Left lung (tissue), 10 donors: ENCODE data around the gene FHIT. TPM values are rescaled to one million over a fixed set of nuclear protein-coding genes. Genes with fewer than 3 reads are reported as not detected.
"Not testable (repeated sequence)": the region's sequence is repeated elsewhere in the genome, so short reads cannot be mapped to it uniquely, and the experiment has no call there.

Source experiments
- ATAC-seq: fragments of 200-7000 bp; cut with Tn5 transposase; one replicate; pipeline ENCODE4 v1.9.1; 2020; ENCODE audit warnings: moderate library complexity
- DNase-seq, 4 donors: peaks; one replicate each; pipeline ENCODE4 v3.0.0-alpha.2; 2013 to 2020
- H3K27ac ChIP-seq, 2 donors: fragments of 200-600 bp; sonication (generic) in 1 of 2; one replicate each; pipeline versions ENCODE4 v1.5.0 to v1.8.0; 2020 to 2021
- H3K27me3 ChIP-seq, 2 donors: fragments of 200-600 bp; sonication (generic) in 1 of 2; one replicate each; pipeline versions ENCODE4 v1.5.0 to v1.8.0; 2020 to 2021
- H3K36me3 ChIP-seq, 2 donors: fragments of 200-600 bp; sonication (generic) in 1 of 2; one replicate each; pipeline versions ENCODE4 v1.5.0 to v1.8.0; 2020 to 2021
- H3K4me1 ChIP-seq, 2 donors: fragments of 200-600 bp; one replicate each; pipeline ENCODE4 v1.8.0; 2021
- H3K4me3 ChIP-seq, 2 donors: fragments of 200-600 bp; sonication (generic) in 1 of 2; one replicate each; pipeline versions ENCODE4 v1.5.0 to v1.8.0; 2020 to 2021; ENCODE audit warnings: mild to moderate bottlenecking in 1 of 2
- H3K9me3 ChIP-seq, 2 donors: fragments of 200-600 bp; sonication (generic) in 1 of 2; one replicate each; pipeline versions ENCODE4 v1.5.0 to v1.8.0; 2020 to 2021
- CTCF ChIP-seq, 2 donors: fragments of 200-600 bp; sonication (generic) in 1 of 2; IDR thresholded peaks; one replicate each; pipeline versions ENCODE4 v1.5.0 to v1.8.0; 2021; ENCODE audit warnings: antibody characterized with exemption in 2 of 2
- intact Hi-C, 2 donors: fragments of 100-400 bp; cut with DNase I; formaldehyde crosslinking; loops; one replicate each; pipeline versions ENCODE4 v1.11.2 to v1.14.2; 2022
- polyA plus RNA-seq, 6 donors: library from polyadenylated mRNA; unstranded; fragments of 120-200 nt; gene quantifications; one replicate each; pipeline ENCODE4 v1.2.1, GENCODE V29; 2013; ENCODE audit not compliant: insufficient read length in 6 of 6
- total RNA-seq, 2 donors: library from RNA; stranded (reverse); fragmentation: NEBNext Ultra II Directional; extraction: Animal tissue kit (Norgen Biotek cat#: 25700); gene quantifications; one replicate each; pipeline ENCODE4 v1.2.1, GENCODE V29; 2021
- donor health status: DM: no; HTN: yes; CAD: no.
- donor health status: DM: no; HTN: no; CAD: no.

The FHIT gene
- total and polyA plus RNA-seq, 8 donors, result 8.5 to 16.3 (median 9.7) TPM

DNA sequence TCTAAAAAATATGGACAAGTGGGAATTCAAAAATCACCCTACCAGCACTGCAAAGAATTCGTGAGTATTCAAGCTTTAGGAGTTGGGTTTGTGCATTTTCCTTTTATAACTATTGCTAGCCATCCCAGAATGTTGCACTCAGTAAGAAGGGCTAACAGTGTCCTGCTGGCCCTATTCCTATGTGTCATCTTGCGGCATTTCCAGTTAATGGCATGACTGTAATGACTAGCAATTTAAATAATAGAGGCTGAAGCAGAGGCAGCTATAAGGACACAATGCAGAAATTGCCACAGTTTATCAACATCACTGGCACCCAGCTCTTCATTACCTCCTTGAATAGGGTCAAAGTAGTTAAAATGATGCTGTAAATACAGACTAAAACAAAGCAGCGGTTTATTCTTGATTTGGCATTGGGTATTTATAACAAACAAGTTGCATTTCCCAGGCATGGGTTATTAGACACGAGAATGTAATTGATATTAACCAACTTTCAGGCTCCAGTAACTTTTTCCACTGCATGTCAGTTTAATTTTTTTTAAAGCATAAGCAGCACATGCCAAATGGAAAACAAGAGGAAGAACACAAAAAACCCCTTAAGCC lies 177.6 kb downstream of the FHIT start:
- Histone ChIP-seq H3K27ac (no peak overlapping the region), H3K9me3 (no peaks in the 10 kb centered on the region), H3K4me3 (no peak overlapping the region), H3K4me1 (no peaks in the 10 kb centered on the region), H3K27me3 (no peaks in the 10 kb centered on the region), H3K36me3 (no peaks in the 10 kb centered on the region)
- intact Hi-C loops, result no loop called here
- ATAC-seq (no peak), DNase-seq (no peak)
- no peak for TF ChIP-seq CTCF (IDR thresholded peaks at IDR 0.05)

- Histone ChIP-seq H3K9me3 (peaks cover 0 to 7% of the 10 kb centered on the region in 2 donors), H3K27ac (no peak overlapping the region), H3K36me3 (no peaks in the 10 kb centered on the region), H3K4me1 (no peaks in the 10 kb centered on the region), H3K4me3 (no peak overlapping the region), H3K27me3 (no peaks in the 10 kb centered on the region)
- DNase-seq (no peak), ATAC-seq (no peak)
- no peak for TF ChIP-seq CTCF (IDR thresholded peaks at IDR 0.05)
- intact Hi-C loops, result no loop called here
Observed at GRCh38 chr3:61068084-61068483, 183.2 kb downstream of the FHIT start.

- TF ChIP-seq CTCF (IDR thresholded peaks at IDR 0.05), result no peak
- ATAC-seq (no peak), DNase-seq (no peak)
- intact Hi-C loops, result no loop called here
- Histone ChIP-seq H3K9me3 (peaks cover 0 to 7% of the 10 kb centered on the region in 2 donors), H3K4me3 (no peak overlapping the region), H3K4me1 (no peaks in the 10 kb centered on the region), H3K36me3 (no peaks in the 10 kb centered on the region), H3K27ac (no peak overlapping the region), H3K27me3 (no peaks in the 10 kb centered on the region)
Observed at GRCh38 chr3:61066800-61067199, 184.5 kb downstream of the FHIT start.

GRCh38 chr3:61066222-61066621 lies 185.0 kb downstream of the FHIT start:
- intact Hi-C loops, H3K4me1 ChIP-seq: not testable (repeated sequence)

DNA sequence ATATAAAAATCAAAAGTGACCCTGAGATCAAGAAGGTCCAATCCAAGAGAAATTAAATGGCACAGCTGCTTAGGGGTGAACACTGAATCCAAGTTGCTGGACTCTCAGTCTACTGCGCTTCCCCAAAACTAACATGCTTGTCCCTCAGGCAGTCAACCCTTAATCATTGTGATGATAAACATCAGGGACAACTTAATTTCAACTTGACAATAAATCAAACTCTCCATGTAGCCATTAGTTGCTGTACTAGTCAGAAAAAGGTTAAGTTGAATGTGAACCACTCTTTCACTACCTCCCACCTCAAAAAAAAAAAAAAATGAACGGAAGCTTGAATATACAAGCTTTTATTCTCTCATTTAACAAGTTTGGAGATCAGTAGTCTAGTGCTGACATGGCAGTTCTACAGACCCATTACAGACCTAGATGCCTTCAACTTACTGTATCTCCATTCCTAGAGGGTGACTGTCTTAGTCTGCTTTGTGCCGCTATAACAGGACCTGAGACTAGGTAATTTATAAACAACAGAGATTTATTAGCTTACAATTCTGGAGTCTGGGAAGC lies 185.7 kb downstream of the FHIT start:
- Histone ChIP-seq H3K4me1 (no peaks in the 10 kb centered on the region), H3K36me3 (no peaks in the 10 kb centered on the region), H3K9me3 (peaks cover 0 to 7% of the 10 kb centered on the region in 2 donors), H3K4me3 (no peak overlapping the region), H3K27ac (no peak overlapping the region), H3K27me3 (no peaks in the 10 kb centered on the region)
- TF ChIP-seq CTCF (IDR thresholded peaks at IDR 0.05), result no peak
- no peak for DNase-seq
- ATAC-seq, result no peak
- intact Hi-C loops, result no loop called here

More at GRCh38 chr3:61066222-61066621, 185.0 kb downstream of the FHIT start:
- not testable (repeated sequence) for H3K9me3 ChIP-seq, H3K4me3 ChIP-seq, H3K36me3 ChIP-seq, ATAC-seq, H3K27ac ChIP-seq, DNase-seq, H3K27me3 ChIP-seq
